ENCODE measurements around the gene YAE1. TPM values are rescaled to one million over a fixed set of nuclear protein-coding genes. Genes with fewer than 3 reads are reported as not detected.
A peak's percentile ranks its signal among the peaks of the same experiment; 100 is the strongest.

The YAE1 gene
- total and polyA plus RNA-seq, 5 donors from 2014 or later = 3.7 to 23.3 (median 18.0) TPM

GRCh38 chr7:39577229-39577874 is 11.1 kb downstream of the YAE1 start:
- H3K4me3 ChIP-seq (ENCODE audit: low read depth, low read length) = no peak overlapping the region
- DNase-seq (no peak), ATAC-seq (ENCODE audit: low read depth in 2 of 2) (no peak)
- Mint-ChIP-seq H3K9me3 (no peaks in the 10 kb centered on the region), H3K4me1 (peaks cover 3 to 6% (median 6%) of the 10 kb centered on the region in 4 donors), H3K4me3 (no peak overlapping the region), H3K36me3 (peaks cover 10% of the 10 kb centered on the region), H3K27ac (no peak overlapping the region), H3K27me3 (no peaks in the 10 kb centered on the region)
- H3K27ac ChIP-seq (ENCODE audit: insufficient read depth, low read length, poor library complexity, severe bottlenecking) = no peak overlapping the region
- H3K4me1 ChIP-seq (ENCODE audit: control insufficient read depth, insufficient read depth, low read length, poor library complexity, severe bottlenecking) = no peaks in the 10 kb centered on the region
- no peaks in the 10 kb centered on the region for H3K9me3 ChIP-seq (ENCODE audit: control insufficient read depth in 2 of 2, low read length in 2 of 2)
- H3K36me3 ChIP-seq (ENCODE audit: control insufficient read depth, insufficient read depth, low read length) = peaks cover 9% of the 10 kb centered on the region
- no peaks in the 10 kb centered on the region for H3K27me3 ChIP-seq (ENCODE audit: control insufficient read depth, insufficient read depth, low read length)

- no peaks in the 10 kb centered on the region for H3K4me1 ChIP-seq (ENCODE audit: control insufficient read depth, insufficient read depth, low read length, poor library complexity, severe bottlenecking)
- H3K27me3 ChIP-seq (ENCODE audit: control insufficient read depth, insufficient read depth, low read length) = no peaks in the 10 kb centered on the region
- peak overlapping the region in 2 of 3 donors; percentile 22 to 29 for H3K27ac Mint-ChIP-seq
- no peaks in the 10 kb centered on the region for H3K27me3 Mint-ChIP-seq
- no peaks in the 10 kb centered on the region for H3K9me3 ChIP-seq (ENCODE audit: control insufficient read depth in 2 of 2, low read length in 2 of 2)
- peaks cover 0 to 8% (median 4%) of the 10 kb centered on the region in 4 donors for H3K4me1 Mint-ChIP-seq
- peak; percentile 61 to 90 (median 76) for DNase-seq
- no peak overlapping the region for H3K4me3 ChIP-seq (ENCODE audit: low read depth, low read length)
- H3K9me3 Mint-ChIP-seq = no peaks in the 10 kb centered on the region
- ATAC-seq (ENCODE audit: low read depth in 2 of 2) = peak; percentile 93 to 96
- H3K36me3 Mint-ChIP-seq = no peaks in the 10 kb centered on the region
- no peaks in the 10 kb centered on the region for H3K36me3 ChIP-seq (ENCODE audit: control insufficient read depth, insufficient read depth, low read length)
- H3K27ac ChIP-seq (ENCODE audit: insufficient read depth, low read length, poor library complexity, severe bottlenecking) = no peak overlapping the region
- no peak overlapping the region for H3K4me3 Mint-ChIP-seq
These were observed 14.1 kb downstream of the YAE1 start for GRCh38 chr7:39580149-39580874.

GRCh38 chr7:39582536-39582935 is 16.3 kb downstream of the YAE1 start:
- no peak for ATAC-seq (ENCODE audit: low read depth in 2 of 2)
- Mint-ChIP-seq H3K9me3 (no peaks in the 10 kb centered on the region), H3K4me3 (no peak overlapping the region), H3K27ac (no peak overlapping the region), H3K27me3 (no peaks in the 10 kb centered on the region), H3K36me3 (no peaks in the 10 kb centered on the region), H3K4me1 (peaks cover 0 to 8% (median 3%) of the 10 kb centered on the region in 4 donors)
- Histone ChIP-seq H3K36me3 (ENCODE audit: control insufficient read depth, insufficient read depth, low read length) (no peaks in the 10 kb centered on the region), H3K4me1 (ENCODE audit: control insufficient read depth, insufficient read depth, low read length, poor library complexity, severe bottlenecking) (no peaks in the 10 kb centered on the region), H3K27ac (ENCODE audit: insufficient read depth, low read length, poor library complexity, severe bottlenecking) (no peak overlapping the region), H3K27me3 (ENCODE audit: control insufficient read depth, insufficient read depth, low read length) (no peaks in the 10 kb centered on the region), H3K4me3 (ENCODE audit: low read depth, low read length) (no peak overlapping the region), H3K9me3 (ENCODE audit: control insufficient read depth in 2 of 2, low read length in 2 of 2) (no peaks in the 10 kb centered on the region)
- no peak for DNase-seq

- DNase-seq (no peak), ATAC-seq (ENCODE audit: low read depth in 2 of 2) (no peak)
- Histone ChIP-seq H3K36me3 (ENCODE audit: control insufficient read depth, insufficient read depth, low read length) (no peaks in the 10 kb centered on the region), H3K27me3 (ENCODE audit: control insufficient read depth, insufficient read depth, low read length) (no peaks in the 10 kb centered on the region), H3K4me1 (ENCODE audit: control insufficient read depth, insufficient read depth, low read length, poor library complexity, severe bottlenecking) (peaks cover 5% of the 10 kb centered on the region), H3K27ac (ENCODE audit: insufficient read depth, low read length, poor library complexity, severe bottlenecking) (no peak overlapping the region), H3K4me3 (ENCODE audit: low read depth, low read length) (no peak overlapping the region), H3K9me3 (ENCODE audit: control insufficient read depth in 2 of 2, low read length in 2 of 2) (no peaks in the 10 kb centered on the region)
- H3K27ac Mint-ChIP-seq = no peak overlapping the region
- H3K4me3 Mint-ChIP-seq = no peak overlapping the region
- no peaks in the 10 kb centered on the region for H3K27me3 Mint-ChIP-seq
- H3K4me1 Mint-ChIP-seq = peaks cover 0 to 13% (median 6%) of the 10 kb centered on the region in 4 donors
- no peaks in the 10 kb centered on the region for H3K36me3 Mint-ChIP-seq
- H3K9me3 Mint-ChIP-seq = no peaks in the 10 kb centered on the region
These were observed 17.3 kb downstream of the YAE1 start for GRCh38 chr7:39583539-39583938.

GRCh38 chr7:39587393-39587792 is 21.2 kb downstream of the YAE1 start:
- Mint-ChIP-seq H3K27me3 (no peaks in the 10 kb centered on the region), H3K9me3 (no peaks in the 10 kb centered on the region), H3K27ac (no peak overlapping the region), H3K4me1 (peaks cover 6 to 22% (median 17%) of the 10 kb centered on the region in 4 donors), H3K4me3 (peak overlapping the region in 1 of 4 donors; percentile 56), H3K36me3 (no peaks in the 10 kb centered on the region)
- Histone ChIP-seq H3K4me3 (ENCODE audit: low read depth, low read length) (no peak overlapping the region), H3K27ac (ENCODE audit: insufficient read depth, low read length, poor library complexity, severe bottlenecking) (no peak overlapping the region), H3K9me3 (ENCODE audit: control insufficient read depth in 2 of 2, low read length in 2 of 2) (no peaks in the 10 kb centered on the region), H3K27me3 (ENCODE audit: control insufficient read depth, insufficient read depth, low read length) (no peaks in the 10 kb centered on the region), H3K4me1 (ENCODE audit: control insufficient read depth, insufficient read depth, low read length, poor library complexity, severe bottlenecking) (peaks cover 20% of the 10 kb centered on the region), H3K36me3 (ENCODE audit: control insufficient read depth, insufficient read depth, low read length) (no peaks in the 10 kb centered on the region)
- ATAC-seq (ENCODE audit: low read depth in 2 of 2) = no peak
- no peak for DNase-seq

GRCh38 chr7:39588416-39588815 is 22.2 kb downstream of the YAE1 start:
- no peaks in the 10 kb centered on the region for H3K9me3 Mint-ChIP-seq
- H3K4me1 Mint-ChIP-seq = peaks cover 6 to 27% (median 21%) of the 10 kb centered on the region in 4 donors
- H3K4me3 Mint-ChIP-seq = no peak overlapping the region
- Histone ChIP-seq H3K27ac (ENCODE audit: insufficient read depth, low read length, poor library complexity, severe bottlenecking) (no peak overlapping the region), H3K4me3 (ENCODE audit: low read depth, low read length) (no peak overlapping the region), H3K36me3 (ENCODE audit: control insufficient read depth, insufficient read depth, low read length) (no peaks in the 10 kb centered on the region), H3K4me1 (ENCODE audit: control insufficient read depth, insufficient read depth, low read length, poor library complexity, severe bottlenecking) (peaks cover 20% of the 10 kb centered on the region), H3K27me3 (ENCODE audit: control insufficient read depth, insufficient read depth, low read length) (no peaks in the 10 kb centered on the region), H3K9me3 (ENCODE audit: control insufficient read depth in 2 of 2, low read length in 2 of 2) (no peaks in the 10 kb centered on the region)
- peak overlapping the region in 2 of 3 donors; percentile 52 to 56 for H3K27ac Mint-ChIP-seq
- no peaks in the 10 kb centered on the region for H3K36me3 Mint-ChIP-seq
- no peak for DNase-seq
- no peak for ATAC-seq (ENCODE audit: low read depth in 2 of 2)
- no peaks in the 10 kb centered on the region for H3K27me3 Mint-ChIP-seq

GRCh38 chr7:39589323-39590111 is 23.3 kb downstream of the YAE1 start:
- H3K9me3 ChIP-seq (ENCODE audit: control insufficient read depth in 2 of 2, low read length in 2 of 2) = no peaks in the 10 kb centered on the region
- ATAC-seq (ENCODE audit: low read depth in 2 of 2) (peak; percentile 86), DNase-seq (peak; percentile 34 to 86 (median 50))
- H3K27ac ChIP-seq (ENCODE audit: insufficient read depth, low read length, poor library complexity, severe bottlenecking) = no peak overlapping the region
- peaks cover 6 to 27% (median 23%) of the 10 kb centered on the region in 4 donors for H3K4me1 Mint-ChIP-seq
- H3K4me3 ChIP-seq (ENCODE audit: low read depth, low read length) = peak overlapping the region; percentile 54
- H3K9me3 Mint-ChIP-seq = no peaks in the 10 kb centered on the region
- H3K27me3 ChIP-seq (ENCODE audit: control insufficient read depth, insufficient read depth, low read length) = no peaks in the 10 kb centered on the region
- peak overlapping the region; percentile 59 to 85 (median 75) for H3K27ac Mint-ChIP-seq
- no peaks in the 10 kb centered on the region for H3K27me3 Mint-ChIP-seq
- H3K4me3 Mint-ChIP-seq = peak overlapping the region in 2 of 4 donors; percentile 45 to 64
- peaks cover 20% of the 10 kb centered on the region for H3K4me1 ChIP-seq (ENCODE audit: control insufficient read depth, insufficient read depth, low read length, poor library complexity, severe bottlenecking)
- no peaks in the 10 kb centered on the region for H3K36me3 Mint-ChIP-seq
- no peaks in the 10 kb centered on the region for H3K36me3 ChIP-seq (ENCODE audit: control insufficient read depth, insufficient read depth, low read length)
